Upper lobe of right lung (tissue), 1 donor: Measurements from ENCODE around the gene PPP6R3. TPM values are rescaled to one million over a fixed set of nuclear protein-coding genes. Genes with fewer than 3 reads are reported as not detected.

Source experiments
- ATAC-seq: fragments of 200-7000 bp; cut with Tn5 transposase; one replicate; pipeline ENCODE4 v1.9.1; 2020; ENCODE audit warnings: mild to moderate bottlenecking, moderate library complexity
- DNase-seq: peaks from one replicate; pipeline ENCODE4 v3.0.0-alpha.2; 2020
- H3K27ac ChIP-seq: fragments of 200-600 bp; one replicate; pipeline ENCODE4 v1.8.0; 2022
- H3K27me3 ChIP-seq: fragments of 200-600 bp; one replicate; pipeline ENCODE4 v1.8.0; 2022; ENCODE audit warnings: mild to moderate bottlenecking
- H3K36me3 ChIP-seq: fragments of 200-600 bp; one replicate; pipeline ENCODE4 v1.8.0; 2022
- H3K4me1 ChIP-seq: fragments of 200-600 bp; one replicate; pipeline ENCODE4 v1.8.0; 2022
- H3K4me3 ChIP-seq: fragments of 200-600 bp; one replicate; pipeline ENCODE4 v1.8.0; 2022; ENCODE audit warnings: mild to moderate bottlenecking
- H3K9me3 ChIP-seq: fragments of 200-600 bp; one replicate; pipeline ENCODE4 v1.8.0; 2022
- intact Hi-C: fragments of 100-400 bp; cut with DNase I; formaldehyde crosslinking; loops from one replicate; pipeline ENCODE4 v1.11.0; 2022
- total RNA-seq: library from RNA; stranded (reverse); fragmentation: NEBNext Ultra II Directional; extraction: Animal tissue kit (Norgen Biotek cat#: 25700); gene quantifications from one replicate; pipeline ENCODE4 v1.2.1, GENCODE V29; 2021
- TF ChIP-seq, protein P1 (sequence below): fragments of 200-600 bp; IDR thresholded peaks from one replicate; pipeline ENCODE4 v1.8.0; 2022; ENCODE audit warnings: antibody characterized with exemption
- donor health status: DM: no; HTN: yes; CAD: no; lungs with severe emphysema.

PPP6R3 gene
- total RNA-seq, 1 donor from 2014 or later, result 93.2 TPM

DNA sequence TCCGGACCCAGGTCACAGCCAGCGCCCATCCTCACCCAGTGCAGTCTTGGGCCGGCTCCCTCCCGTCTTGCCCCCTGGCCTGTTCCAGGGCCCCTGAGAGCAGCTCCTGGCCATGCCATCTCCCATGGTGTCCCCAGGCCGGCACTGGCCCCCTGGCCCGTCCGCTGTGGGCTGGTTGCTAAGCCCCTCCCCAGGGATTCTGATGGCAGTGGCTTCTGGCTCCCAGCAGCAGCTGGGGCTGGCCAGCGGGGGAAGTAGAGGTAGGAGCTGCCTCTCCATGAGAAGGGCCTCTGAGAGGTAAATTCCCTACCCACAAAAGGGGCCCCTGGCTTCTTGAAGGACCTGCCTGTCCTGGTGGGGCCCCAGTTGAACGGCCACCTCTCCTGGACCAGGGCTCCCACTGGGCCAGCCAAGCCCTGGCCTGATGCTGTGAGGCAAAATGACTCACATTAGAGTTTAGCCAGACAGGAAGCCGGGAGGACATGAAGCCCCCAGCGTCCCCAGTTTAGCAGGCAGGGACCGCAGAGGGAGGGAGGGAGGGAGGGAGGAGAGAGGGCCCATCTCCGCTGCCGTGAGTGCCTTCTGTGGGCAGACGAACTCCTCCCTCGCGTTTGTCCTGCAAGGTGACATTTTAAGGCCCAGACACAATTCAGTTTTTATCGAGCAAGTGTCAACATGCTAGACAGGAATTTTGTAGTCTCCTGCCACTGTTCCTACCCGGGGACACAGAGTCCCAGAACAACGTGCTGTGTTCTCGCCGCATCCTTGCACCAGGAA is 190.8 kb downstream of the PPP6R3 start:
- H3K27me3 ChIP-seq, result peaks cover 29% of the 10 kb centered on the region
- no peaks in the 10 kb centered on the region for H3K36me3 ChIP-seq
- no peaks in the 10 kb centered on the region for H3K4me1 ChIP-seq
- TF ChIP-seq, protein P1, sequence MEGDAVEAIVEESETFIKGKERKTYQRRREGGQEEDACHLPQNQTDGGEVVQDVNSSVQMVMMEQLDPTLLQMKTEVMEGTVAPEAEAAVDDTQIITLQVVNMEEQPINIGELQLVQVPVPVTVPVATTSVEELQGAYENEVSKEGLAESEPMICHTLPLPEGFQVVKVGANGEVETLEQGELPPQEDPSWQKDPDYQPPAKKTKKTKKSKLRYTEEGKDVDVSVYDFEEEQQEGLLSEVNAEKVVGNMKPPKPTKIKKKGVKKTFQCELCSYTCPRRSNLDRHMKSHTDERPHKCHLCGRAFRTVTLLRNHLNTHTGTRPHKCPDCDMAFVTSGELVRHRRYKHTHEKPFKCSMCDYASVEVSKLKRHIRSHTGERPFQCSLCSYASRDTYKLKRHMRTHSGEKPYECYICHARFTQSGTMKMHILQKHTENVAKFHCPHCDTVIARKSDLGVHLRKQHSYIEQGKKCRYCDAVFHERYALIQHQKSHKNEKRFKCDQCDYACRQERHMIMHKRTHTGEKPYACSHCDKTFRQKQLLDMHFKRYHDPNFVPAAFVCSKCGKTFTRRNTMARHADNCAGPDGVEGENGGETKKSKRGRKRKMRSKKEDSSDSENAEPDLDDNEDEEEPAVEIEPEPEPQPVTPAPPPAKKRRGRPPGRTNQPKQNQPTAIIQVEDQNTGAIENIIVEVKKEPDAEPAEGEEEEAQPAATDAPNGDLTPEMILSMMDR, result no peak
- intact Hi-C loops, result no loop called here
- no peak for DNase-seq
- H3K27ac ChIP-seq, result no peak overlapping the region
- H3K4me3 ChIP-seq, result no peak overlapping the region
- no peak for ATAC-seq
- H3K9me3 ChIP-seq, result peaks cover 5% of the 10 kb centered on the region

DNA sequence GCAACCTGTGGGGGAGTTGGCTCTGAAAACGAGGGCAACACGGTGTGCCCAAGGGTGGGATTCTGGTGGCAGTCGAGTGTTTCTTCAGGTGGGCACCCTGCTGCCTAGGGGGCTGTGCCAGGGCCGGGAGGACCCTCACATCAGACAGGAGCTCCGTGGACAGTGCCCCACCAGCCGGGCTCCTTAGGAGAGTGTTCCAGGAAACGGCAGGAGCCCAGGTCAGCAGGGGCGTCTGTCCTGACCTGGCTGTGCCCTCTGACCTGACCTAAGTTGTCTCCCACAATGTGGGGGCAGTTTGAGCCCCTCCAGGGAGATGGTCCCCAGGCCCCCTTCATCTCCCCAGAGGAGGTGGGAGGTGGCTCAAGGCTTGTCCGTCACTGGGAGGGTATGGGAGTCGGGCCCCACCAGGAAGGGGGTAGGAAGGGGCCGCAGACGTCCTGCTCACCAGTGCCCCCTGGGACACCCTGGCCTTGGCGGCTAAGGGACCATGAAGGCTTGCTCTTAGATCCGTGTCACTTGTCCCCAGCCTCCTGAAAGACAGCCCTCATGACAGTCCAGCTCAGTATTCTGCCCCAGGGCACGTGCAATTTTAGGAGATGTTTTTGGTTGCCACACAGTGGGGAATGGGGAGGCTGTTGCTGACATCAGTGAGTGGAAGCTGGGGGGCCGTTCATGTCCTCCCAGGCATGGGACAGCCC is 191.6 kb downstream of the PPP6R3 start:
- Histone ChIP-seq H3K4me1 (no peaks in the 10 kb centered on the region), H3K27ac (no peak overlapping the region), H3K36me3 (no peaks in the 10 kb centered on the region), H3K4me3 (no peak overlapping the region), H3K9me3 (no peaks in the 10 kb centered on the region), H3K27me3 (peaks cover 29% of the 10 kb centered on the region)
- intact Hi-C loops, result no loop called here
- no peak for DNase-seq
- ATAC-seq, result no peak
- TF ChIP-seq, protein P1, result no peak

DNA sequence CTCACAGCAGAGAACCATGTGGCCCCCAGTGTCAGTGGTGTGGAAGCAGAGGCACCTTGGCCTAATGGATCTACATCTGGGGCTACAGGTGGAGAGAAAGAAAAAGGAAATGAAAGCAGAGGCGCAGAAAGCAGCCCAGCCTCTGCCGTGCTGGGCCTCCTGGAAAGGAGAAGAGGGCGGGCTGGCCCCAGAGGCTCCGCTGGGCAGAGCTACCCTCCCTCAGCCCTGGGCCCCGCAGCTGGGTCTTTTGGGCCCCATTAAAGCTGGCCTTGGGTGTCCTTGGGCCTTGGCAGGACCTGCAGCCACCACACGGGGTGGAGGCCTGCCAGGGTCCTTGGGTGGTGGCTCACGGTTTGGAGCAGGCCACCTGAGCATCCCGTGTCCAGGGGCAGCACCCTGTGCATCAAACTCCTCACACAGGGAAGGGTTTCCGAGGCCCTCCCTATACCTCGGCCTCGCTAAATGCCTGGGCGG is 192.2 kb downstream of the PPP6R3 start:
- Histone ChIP-seq H3K36me3 (no peaks in the 10 kb centered on the region), H3K27me3 (peaks cover 29% of the 10 kb centered on the region), H3K4me1 (no peaks in the 10 kb centered on the region), H3K4me3 (no peak overlapping the region), H3K27ac (no peak overlapping the region), H3K9me3 (no peaks in the 10 kb centered on the region)
- intact Hi-C loops, result no loop called here
- no peak for DNase-seq
- TF ChIP-seq, protein P1, result no peak
- ATAC-seq, result no peak

DNA sequence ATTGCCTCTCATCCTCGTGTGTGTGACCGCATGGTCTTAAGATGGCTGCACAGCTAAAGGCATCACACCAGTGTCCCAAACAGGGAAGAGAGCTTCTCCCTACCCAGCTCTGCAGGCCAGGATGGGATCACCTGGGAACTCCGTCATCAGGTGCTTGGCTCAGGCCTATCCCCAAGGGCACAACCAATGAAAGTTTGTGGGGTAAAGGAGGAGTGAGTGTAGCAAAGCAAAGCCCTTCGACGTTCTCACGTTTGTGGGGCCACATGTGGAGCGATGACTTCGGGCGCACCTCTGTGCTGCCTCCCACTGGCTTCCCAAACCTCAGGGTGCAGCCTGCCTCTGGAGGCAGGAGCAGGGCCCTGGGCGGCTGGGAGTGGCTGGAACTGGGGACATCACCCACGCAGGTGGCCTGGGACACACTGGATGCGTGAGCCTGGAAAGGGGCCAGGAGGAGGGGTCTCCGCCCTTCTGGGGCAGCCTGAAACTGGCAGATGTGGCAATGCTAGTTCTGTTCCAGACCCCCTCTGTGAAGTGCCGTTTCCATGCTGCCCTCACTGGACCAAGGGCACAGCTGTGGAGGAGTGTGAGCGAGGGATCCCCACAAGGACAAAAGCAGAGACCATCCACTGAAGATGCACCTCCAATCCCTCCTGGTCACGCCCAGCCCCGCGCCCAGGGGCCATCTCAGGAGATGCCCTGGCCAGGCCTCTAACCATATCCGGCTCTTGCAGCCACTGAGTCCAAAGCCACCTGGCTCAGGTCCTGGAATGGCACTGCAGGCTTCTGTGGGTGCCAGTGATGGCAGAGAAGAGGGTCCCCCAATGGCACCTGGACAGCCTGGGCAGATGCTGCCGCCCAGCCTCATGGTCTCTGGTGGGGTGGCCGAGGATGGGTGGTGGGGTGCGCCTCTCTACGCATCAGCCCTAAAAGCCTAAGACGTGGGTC is 193.2 kb downstream of the PPP6R3 start:
- DNase-seq (no peak), ATAC-seq (no peak)
- TF ChIP-seq, protein P1, result no peak
- no peak overlapping the region for H3K4me3 ChIP-seq
- intact Hi-C loops, result no loop called here
- H3K27me3 ChIP-seq, result peaks cover 29% of the 10 kb centered on the region
- no peaks in the 10 kb centered on the region for H3K9me3 ChIP-seq
- H3K36me3 ChIP-seq, result no peaks in the 10 kb centered on the region
- H3K4me1 ChIP-seq, result no peaks in the 10 kb centered on the region
- no peak overlapping the region for H3K27ac ChIP-seq

DNA sequence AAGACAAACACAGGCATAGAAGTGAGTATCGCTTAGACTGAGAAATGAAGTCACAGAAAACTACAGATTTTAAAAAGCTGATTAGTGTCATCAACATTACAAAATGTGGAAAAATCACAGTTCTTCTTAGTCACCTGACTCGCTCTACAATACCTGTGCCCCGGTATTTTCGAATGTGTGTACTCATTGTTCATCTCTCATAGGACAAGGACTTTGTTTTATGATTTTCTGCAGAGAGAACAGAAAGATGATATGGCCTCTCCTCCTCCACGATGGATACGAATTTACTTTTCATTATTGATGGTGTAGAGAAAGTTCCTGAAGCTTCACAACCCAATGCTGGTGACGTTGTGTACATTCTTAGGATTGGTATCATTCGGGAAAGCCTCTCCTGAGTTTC is 194.4 kb downstream of the PPP6R3 start:
- Histone ChIP-seq H3K27ac (no peak overlapping the region), H3K9me3 (no peaks in the 10 kb centered on the region), H3K36me3 (no peaks in the 10 kb centered on the region), H3K4me3 (no peak overlapping the region), H3K27me3 (peaks cover 28% of the 10 kb centered on the region), H3K4me1 (no peaks in the 10 kb centered on the region)
- TF ChIP-seq, protein P1, result no peak
- ATAC-seq (no peak), DNase-seq (no peak)
- intact Hi-C loops, result no loop called here
